WTC11 (cell line): ENCODE data around the gene L3MBTL1. TPM values are rescaled to one million over a fixed set of nuclear protein-coding genes. Genes with fewer than 3 reads are reported as not detected.

ENCODE experiments used
- ATAC-seq: fragments of 200-7000 bp; cut with Tn5 transposase; 2 replicates; pipeline ENCODE4 v1.10.0; 2021; ENCODE audit warnings: mild to moderate bottlenecking, moderate library complexity
- CTCF ChIA-PET: fragments of 300-600 bp; sonication (Branson Sonifier 250); formaldehyde crosslinking; loops from one replicate; lab custom pipeline; 2021; ENCODE audit warnings: antibody characterized with exemption; lab: Charles Lee
- POLR2A ChIA-PET: fragments of 350-600 bp; sonication (Branson Sonifier 250); formaldehyde crosslinking; loops from one replicate; lab custom pipeline; 2021; ENCODE audit warnings: antibody characterized with exemption; lab: Charles Lee
- DNase-seq: peaks from one replicate; pipeline ENCODE4 v3.0.0; 2021; ENCODE audit warnings: low spot score
- H3K27ac Mint-ChIP-seq: 2 replicates; pipeline ENCODE4 v1.8.0; 2021; ENCODE audit warnings: mixed read lengths
- H3K27me3 Mint-ChIP-seq: 2 replicates; pipeline ENCODE4 v1.8.0; 2021; ENCODE audit warnings: low read depth, mild to moderate bottlenecking, moderate library complexity, mixed read lengths
- H3K36me3 Mint-ChIP-seq: 2 replicates; pipeline ENCODE4 v1.8.0; 2021; ENCODE audit warnings: mixed read lengths
- H3K4me1 Mint-ChIP-seq: 2 replicates; pipeline ENCODE4 v1.8.0; 2022; ENCODE audit warnings: mixed read lengths
- H3K4me3 Mint-ChIP-seq: 2 replicates; pipeline ENCODE4 v1.8.0; 2021; ENCODE audit warnings: mild to moderate bottlenecking, moderate library complexity, mixed read lengths
- H3K9me3 Mint-ChIP-seq: 2 replicates; pipeline ENCODE4 v1.8.0; 2021; ENCODE audit warnings: mixed read lengths
- CBFB ChIP-seq: sonication (generic); formaldehyde crosslinking; IDR thresholded peaks from 2 replicates; pipeline ENCODE4 v1.8.1; 2022; ENCODE audit warnings: mild to moderate bottlenecking, low read depth, missing genetic modification reagents
- ELF4 ChIP-seq: sonication (generic); formaldehyde crosslinking; IDR thresholded peaks from 2 replicates; pipeline ENCODE4 v1.8.1; 2022; ENCODE audit warnings: low read depth, mild to moderate bottlenecking, moderate library complexity, missing genetic modification reagents
- EMX1 ChIP-seq: fragments of 250-450 bp; sonication (Bioruptor Pico); IDR thresholded peaks from 2 replicates; pipeline ENCODE4 v1.8.0; 2021; ENCODE audit warnings: mild to moderate bottlenecking
- FOXK1 ChIP-seq: sonication (generic); formaldehyde crosslinking; IDR thresholded peaks from 2 replicates; pipeline ENCODE4 v1.8.0; 2022; ENCODE audit warnings: mild to moderate bottlenecking, moderate library complexity, missing genetic modification reagents
- GTF2I ChIP-seq: fragments of 250-450 bp; sonication (Bioruptor Pico); conservative IDR thresholded peaks from 2 replicates; pipeline ENCODE4 v1.4.0; 2021; ENCODE audit warnings: mild to moderate bottlenecking
- JAZF1 ChIP-seq: fragments of 250-450 bp; sonication (Bioruptor Pico); IDR thresholded peaks from 2 replicates; pipeline ENCODE4 v1.9.0; 2021; ENCODE audit warnings: moderate library complexity, mild to moderate bottlenecking, inconsistent platforms
- MXD4 ChIP-seq: fragments of 250-450 bp; sonication (Bioruptor Pico); IDR thresholded peaks from 2 replicates; pipeline ENCODE4 v1.8.0; 2021; ENCODE audit warnings: mild to moderate bottlenecking, moderate library complexity, borderline replicate concordance
- NR2C2 ChIP-seq: sonication (generic); formaldehyde crosslinking; IDR thresholded peaks from 2 replicates; pipeline ENCODE4 v1.8.0; 2022; ENCODE audit warnings: mild to moderate bottlenecking, missing genetic modification reagents
- TEAD1 ChIP-seq: sonication (generic); formaldehyde crosslinking; IDR thresholded peaks from 2 replicates; pipeline ENCODE4 v1.8.0; 2022; ENCODE audit warnings: mild to moderate bottlenecking, missing genetic modification reagents
- ZNF219 ChIP-seq: sonication (generic); formaldehyde crosslinking; IDR thresholded peaks from 2 replicates; pipeline ENCODE4 v1.8.0; 2023; ENCODE audit warnings: missing genetic modification reagents, mild to moderate bottlenecking, borderline replicate concordance
- ZNF317 ChIP-seq: sonication (generic); formaldehyde crosslinking; IDR thresholded peaks from 2 replicates; pipeline ENCODE4 v1.8.1; 2023; ENCODE audit warnings: low read depth, mild to moderate bottlenecking, moderate library complexity, missing genetic modification reagents, borderline replicate concordance
- ZNF396 ChIP-seq: fragments of 250-450 bp; sonication (Bioruptor Pico); IDR thresholded peaks from 2 replicates; pipeline ENCODE4 v1.8.0; 2021; ENCODE audit warnings: mild to moderate bottlenecking, moderate library complexity, borderline replicate concordance
- total RNA-seq: library from RNA; stranded (reverse); gene quantifications from 3 replicates; pipeline ENCODE4 v1.2.3, GENCODE V29; 2021
- TF ChIP-seq, protein P1 (sequence below): sonication (generic); formaldehyde crosslinking; conservative IDR thresholded peaks from 2 replicates; pipeline ENCODE4 v1.8.1; 2022; ENCODE audit warnings: mild to moderate bottlenecking, missing genetic modification reagents
- TF ChIP-seq, protein P2 (sequence below): sonication (generic); formaldehyde crosslinking; IDR thresholded peaks from 2 replicates; pipeline ENCODE4 v1.8.1; 2023; ENCODE audit warnings: mild to moderate bottlenecking, missing genetic modification reagents
- TF ChIP-seq, protein P3 (sequence below): sonication (generic); formaldehyde crosslinking; IDR thresholded peaks from 2 replicates; pipeline ENCODE4 v1.8.0; 2022; ENCODE audit warnings: missing genetic modification reagents
- TF ChIP-seq, protein P4 (sequence below): sonication (generic); formaldehyde crosslinking; IDR thresholded peaks from 2 replicates; pipeline ENCODE4 v1.8.0; 2022; ENCODE audit warnings: mild to moderate bottlenecking, missing genetic modification reagents
- TF ChIP-seq, protein P5 (sequence below): sonication (generic); formaldehyde crosslinking; IDR thresholded peaks from 2 replicates; pipeline ENCODE4 v1.8.1; 2022; ENCODE audit warnings: low read depth, mild to moderate bottlenecking, moderate library complexity, missing genetic modification reagents, borderline replicate concordance
- TF ChIP-seq, protein P6 (sequence below): sonication (generic); formaldehyde crosslinking; IDR thresholded peaks from 2 replicates; pipeline ENCODE4 v1.8.1; 2023; ENCODE audit warnings: mild to moderate bottlenecking, missing genetic modification reagents, borderline replicate concordance
- TF ChIP-seq, protein P7 (sequence below): fragments of 250-450 bp; sonication (Bioruptor Pico); IDR thresholded peaks from 2 replicates; pipeline ENCODE4 v1.9.0; 2021; ENCODE audit warnings: mild to moderate bottlenecking, borderline replicate concordance

Gene L3MBTL1
- total RNA-seq, 1 experiment from 2014 or later: 28.3 TPM

DNA sequence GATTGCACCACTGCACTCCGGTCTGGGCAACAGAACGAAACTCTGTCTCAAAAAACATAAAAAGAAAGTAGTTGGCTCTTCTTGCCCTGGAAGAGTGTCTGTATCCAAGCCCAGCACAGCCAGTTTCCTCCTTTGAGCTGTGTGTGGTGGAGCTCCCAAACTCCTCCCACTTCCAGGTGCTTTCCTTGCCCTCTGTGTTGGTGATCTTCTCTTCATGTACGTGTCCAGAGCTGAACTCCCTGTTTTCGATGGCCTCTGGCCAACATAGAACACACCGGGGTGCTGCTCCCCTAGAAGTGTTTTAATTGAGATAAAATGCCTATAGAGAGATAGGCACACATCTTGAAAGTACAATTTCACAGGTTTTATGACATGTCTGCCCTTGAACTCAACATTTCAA, 34.7 kb downstream of the L3MBTL1 start:
- Mint-ChIP-seq H3K4me3 (no peak overlapping the region), H3K27ac (no peak overlapping the region), H3K27me3 (no peaks in the 10 kb centered on the region), H3K36me3 (peaks cover 23% of the 10 kb centered on the region), H3K4me1 (no peaks in the 10 kb centered on the region), H3K9me3 (peaks cover 8% of the 10 kb centered on the region)
- DNase-seq: no peak
- ATAC-seq: no peak
- TF ChIP-seq ZNF219 (no peak), EMX1 (CRISPR knock-in tag) (no peak), ZNF317 (CRISPR knock-in tag) (no peak), TEAD1 (CRISPR knock-in tag) (no peak), JAZF1 (CRISPR knock-in tag) (no peak)
- TF ChIP-seq, protein P1, sequence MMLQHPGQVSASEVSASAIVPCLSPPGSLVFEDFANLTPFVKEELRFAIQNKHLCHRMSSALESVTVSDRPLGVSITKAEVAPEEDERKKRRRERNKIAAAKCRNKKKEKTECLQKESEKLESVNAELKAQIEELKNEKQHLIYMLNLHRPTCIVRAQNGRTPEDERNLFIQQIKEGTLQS (CRISPR knock-in tag): no peak
- TF ChIP-seq, protein P2, sequence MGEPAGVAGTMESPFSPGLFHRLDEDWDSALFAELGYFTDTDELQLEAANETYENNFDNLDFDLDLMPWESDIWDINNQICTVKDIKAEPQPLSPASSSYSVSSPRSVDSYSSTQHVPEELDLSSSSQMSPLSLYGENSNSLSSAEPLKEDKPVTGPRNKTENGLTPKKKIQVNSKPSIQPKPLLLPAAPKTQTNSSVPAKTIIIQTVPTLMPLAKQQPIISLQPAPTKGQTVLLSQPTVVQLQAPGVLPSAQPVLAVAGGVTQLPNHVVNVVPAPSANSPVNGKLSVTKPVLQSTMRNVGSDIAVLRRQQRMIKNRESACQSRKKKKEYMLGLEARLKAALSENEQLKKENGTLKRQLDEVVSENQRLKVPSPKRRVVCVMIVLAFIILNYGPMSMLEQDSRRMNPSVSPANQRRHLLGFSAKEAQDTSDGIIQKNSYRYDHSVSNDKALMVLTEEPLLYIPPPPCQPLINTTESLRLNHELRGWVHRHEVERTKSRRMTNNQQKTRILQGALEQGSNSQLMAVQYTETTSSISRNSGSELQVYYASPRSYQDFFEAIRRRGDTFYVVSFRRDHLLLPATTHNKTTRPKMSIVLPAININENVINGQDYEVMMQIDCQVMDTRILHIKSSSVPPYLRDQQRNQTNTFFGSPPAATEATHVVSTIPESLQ (CRISPR knock-in tag): no peak
- TF ChIP-seq, protein P3, sequence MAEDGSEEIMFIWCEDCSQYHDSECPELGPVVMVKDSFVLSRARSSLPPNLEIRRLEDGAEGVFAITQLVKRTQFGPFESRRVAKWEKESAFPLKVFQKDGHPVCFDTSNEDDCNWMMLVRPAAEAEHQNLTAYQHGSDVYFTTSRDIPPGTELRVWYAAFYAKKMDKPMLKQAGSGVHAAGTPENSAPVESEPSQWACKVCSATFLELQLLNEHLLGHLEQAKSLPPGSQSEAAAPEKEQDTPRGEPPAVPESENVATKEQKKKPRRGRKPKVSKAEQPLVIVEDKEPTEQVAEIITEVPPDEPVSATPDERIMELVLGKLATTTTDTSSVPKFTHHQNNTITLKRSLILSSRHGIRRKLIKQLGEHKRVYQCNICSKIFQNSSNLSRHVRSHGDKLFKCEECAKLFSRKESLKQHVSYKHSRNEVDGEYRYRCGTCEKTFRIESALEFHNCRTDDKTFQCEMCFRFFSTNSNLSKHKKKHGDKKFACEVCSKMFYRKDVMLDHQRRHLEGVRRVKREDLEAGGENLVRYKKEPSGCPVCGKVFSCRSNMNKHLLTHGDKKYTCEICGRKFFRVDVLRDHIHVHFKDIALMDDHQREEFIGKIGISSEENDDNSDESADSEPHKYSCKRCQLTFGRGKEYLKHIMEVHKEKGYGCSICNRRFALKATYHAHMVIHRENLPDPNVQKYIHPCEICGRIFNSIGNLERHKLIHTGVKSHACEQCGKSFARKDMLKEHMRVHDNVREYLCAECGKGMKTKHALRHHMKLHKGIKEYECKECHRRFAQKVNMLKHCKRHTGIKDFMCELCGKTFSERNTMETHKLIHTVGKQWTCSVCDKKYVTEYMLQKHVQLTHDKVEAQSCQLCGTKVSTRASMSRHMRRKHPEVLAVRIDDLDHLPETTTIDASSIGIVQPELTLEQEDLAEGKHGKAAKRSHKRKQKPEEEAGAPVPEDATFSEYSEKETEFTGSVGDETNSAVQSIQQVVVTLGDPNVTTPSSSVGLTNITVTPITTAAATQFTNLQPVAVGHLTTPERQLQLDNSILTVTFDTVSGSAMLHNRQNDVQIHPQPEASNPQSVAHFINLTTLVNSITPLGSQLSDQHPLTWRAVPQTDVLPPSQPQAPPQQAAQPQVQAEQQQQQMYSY (CRISPR knock-in tag): no peak
- POLR2A ChIA-PET: no interaction called here
- CTCF ChIA-PET: interaction anchor here (2.4 kb wide), 1 partner anchor 49 kb away, joined by 9 read pairs; the partner anchor contains the start of gene IFT52

DNA sequence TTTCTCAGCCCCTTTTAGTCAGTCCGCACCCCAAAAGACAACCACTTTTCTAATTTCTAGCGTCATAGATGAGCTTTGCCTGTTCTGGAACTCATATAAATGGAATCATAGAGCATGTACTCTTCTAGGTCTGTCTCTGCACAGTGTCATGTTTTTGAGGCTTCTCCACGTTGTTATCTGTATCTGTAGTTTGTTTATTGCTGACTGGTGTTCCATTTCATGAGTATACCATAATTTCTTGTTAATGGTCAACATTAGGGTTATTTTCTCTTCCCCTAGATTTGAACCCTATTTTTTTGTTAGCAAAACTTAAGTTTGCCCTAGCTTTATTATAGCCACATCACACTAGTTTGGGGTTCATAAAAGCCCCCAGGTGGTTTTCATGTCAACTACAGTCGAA, 35.2 kb downstream of the L3MBTL1 start:
- DNase-seq (no peak), ATAC-seq (no peak)
- H3K27ac Mint-ChIP-seq: no peak overlapping the region
- ChIA-PET POLR2A (no interaction called here), CTCF (interaction anchor here (2.4 kb wide), 1 partner anchor 48 kb away, joined by 9 read pairs; the partner anchor contains the start of gene IFT52)
- peaks cover 13% of the 10 kb centered on the region for H3K9me3 Mint-ChIP-seq
- peaks cover 3% of the 10 kb centered on the region; the same call in 1 of the 2 replicates for H3K27me3 Mint-ChIP-seq
- H3K36me3 Mint-ChIP-seq: peaks cover 28% of the 10 kb centered on the region
- TF ChIP-seq CBFB (no peak), MXD4 (no peak), ZNF396 (no peak), ELF4 (CRISPR knock-in tag) (no peak), ZNF219 (no peak), GTF2I (CRISPR knock-in tag) (no peak), FOXK1 (no peak), NR2C2 (CRISPR knock-in tag) (no peak)
- TF ChIP-seq, protein P4, sequence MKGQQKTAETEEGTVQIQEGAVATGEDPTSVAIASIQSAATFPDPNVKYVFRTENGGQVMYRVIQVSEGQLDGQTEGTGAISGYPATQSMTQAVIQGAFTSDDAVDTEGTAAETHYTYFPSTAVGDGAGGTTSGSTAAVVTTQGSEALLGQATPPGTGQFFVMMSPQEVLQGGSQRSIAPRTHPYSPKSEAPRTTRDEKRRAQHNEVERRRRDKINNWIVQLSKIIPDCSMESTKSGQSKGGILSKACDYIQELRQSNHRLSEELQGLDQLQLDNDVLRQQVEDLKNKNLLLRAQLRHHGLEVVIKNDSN (CRISPR knock-in tag): no peak
- TF ChIP-seq, protein P5, sequence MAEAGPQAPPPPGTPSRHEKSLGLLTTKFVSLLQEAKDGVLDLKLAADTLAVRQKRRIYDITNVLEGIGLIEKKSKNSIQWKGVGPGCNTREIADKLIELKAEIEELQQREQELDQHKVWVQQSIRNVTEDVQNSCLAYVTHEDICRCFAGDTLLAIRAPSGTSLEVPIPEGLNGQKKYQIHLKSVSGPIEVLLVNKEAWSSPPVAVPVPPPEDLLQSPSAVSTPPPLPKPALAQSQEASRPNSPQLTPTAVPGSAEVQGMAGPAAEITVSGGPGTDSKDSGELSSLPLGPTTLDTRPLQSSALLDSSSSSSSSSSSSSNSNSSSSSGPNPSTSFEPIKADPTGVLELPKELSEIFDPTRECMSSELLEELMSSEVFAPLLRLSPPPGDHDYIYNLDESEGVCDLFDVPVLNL (CRISPR knock-in tag): no peak
- TF ChIP-seq, protein P6, sequence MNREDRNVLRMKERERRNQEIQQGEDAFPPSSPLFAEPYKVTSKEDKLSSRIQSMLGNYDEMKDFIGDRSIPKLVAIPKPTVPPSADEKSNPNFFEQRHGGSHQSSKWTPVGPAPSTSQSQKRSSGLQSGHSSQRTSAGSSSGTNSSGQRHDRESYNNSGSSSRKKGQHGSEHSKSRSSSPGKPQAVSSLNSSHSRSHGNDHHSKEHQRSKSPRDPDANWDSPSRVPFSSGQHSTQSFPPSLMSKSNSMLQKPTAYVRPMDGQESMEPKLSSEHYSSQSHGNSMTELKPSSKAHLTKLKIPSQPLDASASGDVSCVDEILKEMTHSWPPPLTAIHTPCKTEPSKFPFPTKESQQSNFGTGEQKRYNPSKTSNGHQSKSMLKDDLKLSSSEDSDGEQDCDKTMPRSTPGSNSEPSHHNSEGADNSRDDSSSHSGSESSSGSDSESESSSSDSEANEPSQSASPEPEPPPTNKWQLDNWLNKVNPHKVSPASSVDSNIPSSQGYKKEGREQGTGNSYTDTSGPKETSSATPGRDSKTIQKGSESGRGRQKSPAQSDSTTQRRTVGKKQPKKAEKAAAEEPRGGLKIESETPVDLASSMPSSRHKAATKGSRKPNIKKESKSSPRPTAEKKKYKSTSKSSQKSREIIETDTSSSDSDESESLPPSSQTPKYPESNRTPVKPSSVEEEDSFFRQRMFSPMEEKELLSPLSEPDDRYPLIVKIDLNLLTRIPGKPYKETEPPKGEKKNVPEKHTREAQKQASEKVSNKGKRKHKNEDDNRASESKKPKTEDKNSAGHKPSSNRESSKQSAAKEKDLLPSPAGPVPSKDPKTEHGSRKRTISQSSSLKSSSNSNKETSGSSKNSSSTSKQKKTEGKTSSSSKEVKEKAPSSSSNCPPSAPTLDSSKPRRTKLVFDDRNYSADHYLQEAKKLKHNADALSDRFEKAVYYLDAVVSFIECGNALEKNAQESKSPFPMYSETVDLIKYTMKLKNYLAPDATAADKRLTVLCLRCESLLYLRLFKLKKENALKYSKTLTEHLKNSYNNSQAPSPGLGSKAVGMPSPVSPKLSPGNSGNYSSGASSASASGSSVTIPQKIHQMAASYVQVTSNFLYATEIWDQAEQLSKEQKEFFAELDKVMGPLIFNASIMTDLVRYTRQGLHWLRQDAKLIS (CRISPR knock-in tag): no peak
- TF ChIP-seq, protein P7, sequence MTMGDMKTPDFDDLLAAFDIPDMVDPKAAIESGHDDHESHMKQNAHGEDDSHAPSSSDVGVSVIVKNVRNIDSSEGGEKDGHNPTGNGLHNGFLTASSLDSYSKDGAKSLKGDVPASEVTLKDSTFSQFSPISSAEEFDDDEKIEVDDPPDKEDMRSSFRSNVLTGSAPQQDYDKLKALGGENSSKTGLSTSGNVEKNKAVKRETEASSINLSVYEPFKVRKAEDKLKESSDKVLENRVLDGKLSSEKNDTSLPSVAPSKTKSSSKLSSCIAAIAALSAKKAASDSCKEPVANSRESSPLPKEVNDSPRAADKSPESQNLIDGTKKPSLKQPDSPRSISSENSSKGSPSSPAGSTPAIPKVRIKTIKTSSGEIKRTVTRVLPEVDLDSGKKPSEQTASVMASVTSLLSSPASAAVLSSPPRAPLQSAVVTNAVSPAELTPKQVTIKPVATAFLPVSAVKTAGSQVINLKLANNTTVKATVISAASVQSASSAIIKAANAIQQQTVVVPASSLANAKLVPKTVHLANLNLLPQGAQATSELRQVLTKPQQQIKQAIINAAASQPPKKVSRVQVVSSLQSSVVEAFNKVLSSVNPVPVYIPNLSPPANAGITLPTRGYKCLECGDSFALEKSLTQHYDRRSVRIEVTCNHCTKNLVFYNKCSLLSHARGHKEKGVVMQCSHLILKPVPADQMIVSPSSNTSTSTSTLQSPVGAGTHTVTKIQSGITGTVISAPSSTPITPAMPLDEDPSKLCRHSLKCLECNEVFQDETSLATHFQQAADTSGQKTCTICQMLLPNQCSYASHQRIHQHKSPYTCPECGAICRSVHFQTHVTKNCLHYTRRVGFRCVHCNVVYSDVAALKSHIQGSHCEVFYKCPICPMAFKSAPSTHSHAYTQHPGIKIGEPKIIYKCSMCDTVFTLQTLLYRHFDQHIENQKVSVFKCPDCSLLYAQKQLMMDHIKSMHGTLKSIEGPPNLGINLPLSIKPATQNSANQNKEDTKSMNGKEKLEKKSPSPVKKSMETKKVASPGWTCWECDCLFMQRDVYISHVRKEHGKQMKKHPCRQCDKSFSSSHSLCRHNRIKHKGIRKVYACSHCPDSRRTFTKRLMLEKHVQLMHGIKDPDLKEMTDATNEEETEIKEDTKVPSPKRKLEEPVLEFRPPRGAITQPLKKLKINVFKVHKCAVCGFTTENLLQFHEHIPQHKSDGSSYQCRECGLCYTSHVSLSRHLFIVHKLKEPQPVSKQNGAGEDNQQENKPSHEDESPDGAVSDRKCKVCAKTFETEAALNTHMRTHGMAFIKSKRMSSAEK (CRISPR knock-in tag): no peak
- H3K4me1 Mint-ChIP-seq: no peaks in the 10 kb centered on the region
- no peak overlapping the region for H3K4me3 Mint-ChIP-seq
